NCI-H345 (cell line): Measurements from ENCODE around the gene MEI4.
"Not testable (repeated sequence)": the region's sequence is repeated elsewhere in the genome, so short reads cannot be mapped to it uniquely, and the experiment has no call there.

Experiments
- DNase-seq: peaks from one replicate; lab custom pipeline; 2025; lab: John Stamatoyannopoulos, UW

Gene MEI4

DNA sequence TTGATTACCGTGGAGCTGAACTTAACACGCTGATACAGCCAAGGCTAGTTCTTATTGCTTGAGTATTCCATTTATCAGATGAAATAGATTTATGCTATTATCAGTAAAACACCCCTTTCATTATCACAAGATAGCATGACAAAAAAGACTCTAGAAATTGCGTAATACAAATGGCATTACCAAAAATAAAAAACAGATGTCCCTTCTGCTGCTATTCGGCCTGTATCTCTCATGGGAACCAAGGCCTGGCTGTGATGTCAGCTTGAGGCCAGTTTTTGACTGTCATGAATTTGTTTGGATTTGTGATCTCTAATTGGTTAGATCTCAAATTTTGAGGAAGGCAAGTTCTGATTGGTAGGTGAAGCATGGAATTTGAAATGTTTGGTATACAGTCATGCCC is 25.2 kb downstream of the MEI4 start:
- DNase-seq, result no peak

DNA sequence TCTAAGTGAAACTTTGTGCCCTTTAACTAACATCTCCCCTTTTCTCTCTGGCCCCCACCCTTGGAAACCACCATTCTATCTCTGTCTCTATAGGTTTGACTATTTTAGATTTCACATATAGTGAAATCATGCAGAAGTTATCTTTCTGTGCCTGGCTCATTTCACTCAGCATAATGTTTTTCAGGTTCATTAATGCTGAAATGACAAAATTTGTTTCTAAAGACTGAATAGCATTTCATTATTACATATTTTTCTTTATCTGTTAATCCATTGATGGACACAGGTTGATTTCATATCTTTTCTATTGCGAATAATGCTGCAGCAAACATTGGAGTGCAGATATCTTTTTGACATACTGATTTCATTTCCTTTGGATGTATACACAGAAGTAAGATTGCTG is 30.7 kb downstream of the MEI4 start:
- DNase-seq, result no peak

DNA sequence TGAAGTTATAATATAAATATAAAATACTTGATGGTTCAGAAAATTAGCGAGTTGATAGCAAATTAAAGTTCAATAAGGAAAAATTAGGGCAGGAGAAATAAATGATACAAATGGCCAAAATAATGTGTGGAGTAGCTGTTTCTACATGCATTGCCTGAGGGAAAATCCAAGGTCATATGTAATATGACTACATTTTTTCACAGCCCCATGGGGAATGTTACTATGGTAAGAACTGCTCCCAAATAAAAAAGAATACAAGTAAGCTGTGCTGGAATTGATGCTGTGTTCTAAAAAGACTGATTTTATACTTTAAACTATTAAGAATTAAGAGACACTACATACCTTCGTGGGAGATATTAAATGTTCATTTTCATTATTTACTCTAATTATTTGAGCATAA is 34.1 kb downstream of the MEI4 start:
- DNase-seq, result no peak

DNA sequence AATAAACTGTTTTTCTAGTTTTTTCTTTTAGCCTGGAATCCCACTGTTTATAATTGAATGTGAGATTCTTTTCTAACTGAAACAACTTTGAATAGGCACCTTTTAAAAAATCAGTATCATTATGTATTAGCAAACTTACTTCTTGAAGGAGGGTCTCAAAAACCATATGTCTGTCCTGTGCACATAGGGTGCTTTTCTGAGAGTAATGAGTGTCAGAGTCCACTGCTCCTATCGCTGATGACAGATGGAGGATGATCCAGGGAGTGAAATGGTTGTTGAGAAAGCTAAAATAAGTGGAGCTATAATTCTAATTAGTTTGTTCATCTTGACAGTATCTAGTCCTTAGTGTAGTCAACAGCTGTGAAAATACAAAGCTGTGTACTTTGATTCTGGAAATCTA is 35.8 kb downstream of the MEI4 start:
- DNase-seq, result no peak

DNA sequence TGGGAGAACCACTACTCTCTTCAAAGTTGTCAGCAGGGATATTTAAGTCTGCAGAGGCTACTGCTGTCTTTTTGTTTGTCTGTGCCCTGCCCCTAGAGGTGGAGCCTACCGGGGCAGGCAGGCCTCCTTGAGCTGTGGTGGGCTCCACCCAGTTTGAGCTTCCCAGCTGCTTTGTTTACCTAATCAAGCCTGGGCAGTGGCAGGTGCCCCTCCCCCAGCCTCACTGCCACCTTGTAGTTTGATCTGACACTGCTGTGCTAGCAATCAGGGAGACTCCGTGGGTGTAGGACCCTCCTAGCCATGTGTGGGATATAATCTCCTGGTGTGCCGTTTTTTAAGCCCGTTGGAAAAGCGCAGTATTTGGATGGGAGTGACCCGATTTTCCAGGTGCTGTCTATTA is 47.3 kb downstream of the MEI4 start:
- DNase-seq, result not testable (repeated sequence)

GRCh38 chr6:77707603-77708002 is 54.8 kb downstream of the MEI4 start:
- DNase-seq, result no peak

DNA sequence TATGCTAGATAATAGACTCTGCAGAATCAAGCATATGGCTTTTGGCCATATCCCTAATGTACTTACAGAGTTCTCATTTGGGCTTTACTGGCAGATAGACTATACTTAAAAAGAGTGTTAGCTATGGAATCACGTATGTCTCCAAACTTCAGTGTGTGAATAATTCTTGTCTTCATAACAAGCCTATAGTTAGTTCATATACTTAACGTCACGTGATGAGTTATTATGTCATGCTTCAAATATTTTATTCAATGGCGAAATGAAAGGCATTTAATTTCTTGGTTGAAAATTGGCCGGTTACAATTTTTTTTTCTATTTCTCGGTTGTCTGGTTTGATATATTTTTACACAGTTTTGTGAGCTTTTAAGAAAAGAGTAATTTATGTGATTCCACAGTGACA is 62.7 kb downstream of the MEI4 start:
- DNase-seq, result no peak

DNA sequence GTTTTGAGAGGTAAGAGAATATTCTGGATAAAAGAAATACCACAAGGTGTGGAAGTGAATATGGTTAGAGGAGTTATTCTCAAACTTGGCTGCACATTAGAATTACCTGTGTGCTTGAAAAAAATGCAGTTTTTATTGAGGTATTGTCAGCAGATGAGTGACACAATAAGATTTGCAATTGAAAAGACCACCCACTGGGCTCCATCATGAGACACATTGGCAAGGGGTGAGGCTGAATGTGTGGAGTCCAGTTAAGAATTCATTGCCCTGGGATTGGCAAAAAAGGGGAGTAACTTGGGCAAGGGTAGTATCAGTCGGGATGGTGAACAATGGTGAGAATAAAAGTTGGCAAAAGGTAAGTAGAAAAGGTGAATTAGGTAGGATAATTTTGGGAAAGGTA is 63.5 kb downstream of the MEI4 start:
- no peak for DNase-seq

DNA sequence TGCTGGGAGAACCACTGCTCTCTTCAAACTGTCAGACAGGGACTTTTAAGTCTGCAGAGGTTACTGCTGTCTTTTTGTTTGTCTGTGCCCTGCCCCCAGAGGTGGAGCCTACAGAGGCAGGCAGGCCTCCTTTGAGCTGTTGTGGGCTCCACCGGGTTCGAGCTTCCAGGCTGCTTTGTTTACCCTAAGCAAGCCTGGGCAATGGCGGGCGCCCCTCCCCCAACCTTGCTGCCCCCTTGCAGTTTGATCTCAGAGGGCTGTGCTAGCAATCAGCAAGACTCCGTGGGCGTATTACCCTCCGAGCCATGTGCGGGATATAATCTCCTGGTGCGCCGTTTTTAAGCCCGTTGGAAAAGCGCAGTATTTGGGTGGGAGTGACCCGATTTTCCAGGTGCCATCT is 83.2 kb downstream of the MEI4 start:
- DNase-seq, result not testable (repeated sequence)

- no peak for DNase-seq
These were observed 87.5 kb downstream of the MEI4 start for GRCh38 chr6:77740380-77740779.

DNA sequence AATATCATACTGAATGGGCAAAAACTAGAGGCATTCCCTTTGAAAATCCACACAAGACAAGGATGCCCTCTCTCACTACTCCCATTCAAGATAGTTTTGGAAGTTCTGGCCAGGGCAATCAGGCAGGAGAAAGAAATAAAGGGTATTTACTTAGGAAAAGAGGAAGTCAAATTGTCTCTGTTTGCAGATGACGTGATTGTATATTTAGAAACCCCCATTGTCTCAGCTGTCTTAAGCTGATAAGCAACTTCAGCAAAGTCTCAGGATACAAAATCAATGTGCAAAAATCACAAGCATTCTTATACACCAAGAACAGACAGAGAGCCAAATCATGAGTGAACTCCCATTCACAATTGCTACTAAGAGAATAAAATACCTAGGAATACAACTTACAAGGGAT is 99.3 kb downstream of the MEI4 start:
- not testable (repeated sequence) for DNase-seq

- no peak for DNase-seq
These were observed 109.5 kb downstream of the MEI4 start for GRCh38 chr6:77762386-77762785.

GRCh38 chr6:77763124-77763523 is 110.3 kb downstream of the MEI4 start:
- no peak for DNase-seq

GRCh38 chr6:77764364-77764763 is 111.5 kb downstream of the MEI4 start:
- DNase-seq, result no peak

DNA sequence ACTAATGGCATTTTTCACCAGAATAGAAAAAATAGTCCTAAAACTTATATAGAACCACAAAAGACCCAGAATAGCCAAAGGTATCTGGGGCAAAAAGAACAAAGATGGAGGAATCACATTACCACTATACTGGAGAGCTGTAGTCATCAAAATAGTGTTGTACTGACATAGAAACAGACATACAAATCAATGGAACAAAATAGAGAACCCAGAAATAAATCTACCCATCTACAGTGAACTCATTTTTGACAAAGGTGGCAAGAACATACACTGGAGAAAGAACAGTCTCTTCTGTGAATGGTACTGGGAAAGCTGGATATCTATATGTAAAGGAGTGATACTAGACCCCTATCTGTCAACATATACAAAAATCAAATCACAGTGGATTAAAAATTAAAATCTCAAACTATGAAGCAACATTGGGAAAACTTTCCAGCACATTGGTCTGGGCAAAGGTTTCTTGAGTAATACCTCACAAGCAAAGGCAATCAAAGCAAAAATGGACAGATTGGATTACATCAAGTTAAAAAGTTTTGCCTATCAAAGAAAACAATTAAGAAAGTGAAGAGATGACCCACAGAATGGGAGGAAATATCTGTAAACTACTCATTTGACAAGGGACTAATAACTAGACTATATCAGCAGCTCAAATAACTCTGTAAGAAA is 120.5 kb downstream of the MEI4 start:
- DNase-seq, result no peak

- no peak for DNase-seq
These were observed 121.6 kb downstream of the MEI4 start for GRCh38 chr6:77774457-77774856.

- DNase-seq, result no peak
These were observed 123.6 kb downstream of the MEI4 start for GRCh38 chr6:77776441-77776840.

DNA sequence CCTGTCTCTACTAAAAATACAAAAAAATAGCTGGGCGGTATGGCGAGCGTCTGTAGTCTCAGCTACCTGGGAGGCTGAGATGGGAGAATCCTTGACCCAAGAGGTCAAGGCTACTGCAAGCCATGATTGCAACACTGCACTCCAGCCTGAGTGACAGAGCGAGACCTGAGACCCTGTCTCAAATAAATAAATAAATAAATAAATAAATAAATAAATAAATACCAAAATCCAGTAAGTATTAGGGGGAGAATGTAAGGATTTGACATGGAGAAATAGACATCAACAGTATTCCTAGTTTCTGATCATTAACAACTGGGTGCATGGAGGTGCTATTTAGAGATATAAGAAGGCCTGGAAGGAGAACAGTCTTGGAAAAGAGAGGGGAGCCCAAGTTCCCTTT is 125.7 kb downstream of the MEI4 start:
- DNase-seq, result no peak

DNA sequence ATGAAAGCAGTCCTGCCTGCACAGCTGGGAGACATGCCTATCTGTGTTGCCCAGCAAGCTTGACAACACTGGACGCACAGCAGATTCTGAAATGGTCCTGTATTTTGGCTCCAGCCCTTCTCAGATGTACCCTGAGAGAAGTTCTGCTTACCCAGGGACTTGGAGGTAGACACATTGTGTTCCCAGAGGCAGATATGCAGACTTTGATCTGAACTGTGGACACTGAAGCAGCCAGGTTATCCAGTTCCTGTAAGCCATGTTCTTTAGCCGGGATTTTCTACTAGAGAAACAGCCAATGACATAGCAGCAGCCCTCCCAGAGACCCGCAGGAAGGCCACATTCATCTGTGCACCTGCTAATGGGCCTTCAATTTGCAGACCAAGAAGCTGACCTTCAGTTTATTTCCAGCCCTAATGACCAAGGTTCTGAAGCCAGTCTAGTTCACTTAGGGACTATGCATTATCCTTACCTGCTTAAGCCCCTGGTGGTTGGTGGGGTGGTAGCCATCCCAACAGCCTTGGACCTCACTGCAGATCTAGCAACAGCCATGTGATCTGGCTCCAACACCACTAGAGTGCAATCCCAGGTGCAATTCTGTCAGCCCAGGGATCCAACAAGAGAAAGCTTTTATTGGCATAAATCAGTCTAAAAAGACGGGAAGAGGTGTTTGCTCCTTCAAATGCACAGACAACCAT is 134.2 kb downstream of the MEI4 start:
- no peak for DNase-seq

- no peak for DNase-seq
These were observed 144.3 kb downstream of the MEI4 start for GRCh38 chr6:77796824-77797809.

DNA sequence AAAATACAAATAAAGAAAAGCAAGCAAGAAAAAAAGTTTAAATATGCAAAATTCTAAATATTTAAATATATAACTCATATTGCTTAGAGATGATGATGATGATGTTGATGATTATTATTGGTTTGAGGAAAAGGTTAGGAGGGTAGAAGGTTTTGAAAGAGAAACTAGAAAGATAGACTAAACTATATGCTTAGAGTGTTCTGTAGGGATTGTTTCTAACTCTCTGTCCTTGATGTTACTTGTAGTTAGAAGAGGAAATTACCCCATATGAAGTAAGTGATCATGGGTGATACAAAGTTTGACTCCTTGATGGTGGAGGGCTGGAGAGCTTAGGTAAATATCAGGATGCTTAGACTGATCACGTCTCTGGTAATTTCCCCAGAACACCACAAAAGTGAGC is 159.5 kb downstream of the MEI4 start:
- DNase-seq, result no peak

DNA sequence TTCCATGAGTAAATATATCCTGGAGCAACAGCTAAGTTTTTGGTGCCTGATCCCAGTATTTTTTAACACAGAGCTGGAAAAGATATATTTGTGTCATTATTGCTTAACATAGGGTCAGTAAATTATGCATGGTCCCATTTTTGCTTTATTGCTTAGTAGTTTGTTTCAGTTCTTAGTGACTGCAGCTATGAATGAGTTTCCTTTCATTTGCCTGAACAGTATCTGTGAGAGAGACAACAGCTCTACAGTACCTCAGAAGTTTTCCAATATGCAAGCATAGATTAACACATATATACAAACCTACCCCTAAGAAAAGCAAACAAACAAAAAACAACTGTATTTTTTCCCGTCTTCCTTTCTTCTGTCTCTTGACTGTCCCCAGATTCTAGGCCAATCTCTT is 160.3 kb downstream of the MEI4 start:
- no peak for DNase-seq

DNA sequence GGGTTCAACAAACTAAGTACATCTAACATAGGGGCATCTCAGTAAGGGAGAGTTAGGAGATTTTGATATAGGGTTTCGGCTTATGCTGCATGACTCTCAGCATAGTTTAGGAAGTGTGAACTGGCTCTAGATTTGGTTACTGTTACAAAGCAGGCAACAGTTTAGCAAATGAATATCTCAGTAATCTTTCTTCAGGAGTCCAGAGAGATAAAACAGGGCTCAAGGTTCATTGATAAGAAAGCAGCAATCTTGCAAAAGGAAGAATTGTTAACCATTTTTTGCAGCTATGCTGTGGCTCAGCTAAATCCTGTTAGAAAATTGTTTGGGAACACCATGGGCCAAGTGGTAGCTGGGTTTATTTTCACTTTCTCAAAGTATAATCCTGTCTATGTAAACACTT is 161.3 kb downstream of the MEI4 start:
- no peak for DNase-seq
